Smooth muscle cell (in vitro differentiated cells): Measurements from ENCODE around the gene KRT76. TPM values are rescaled to one million over a fixed set of nuclear protein-coding genes. Genes with fewer than 3 reads are reported as not detected.

Source experiments
- polyA plus RNA-seq: library from polyadenylated mRNA; unstranded; fragments of >200 nt; fragmentation: Nextera tagmentation; extraction: Ambion mirVana; gene quantifications from 2 replicates; pipeline ENCODE4 v1.2.1, GENCODE V29; 2016
- small RNA-seq: library from RNA; depleted of rRNA; stranded (forward); fragments of <200 nt; gene quantifications from one replicate; pipeline ENCODE3, GENCODE V24; 2014
- total RNA-seq: library from RNA; depleted of rRNA; stranded (reverse); fragments of >200 nt; gene quantifications from 2 replicates; pipeline ENCODE4 v1.2.3, GENCODE V29; 2014

Gene KRT76
- total and polyA plus RNA-seq, 2 experiments from 2014 or later, result not detected

Small RNAs within 50 kb of the gene (small RNA-seq; reads per million reads assigned to genes)
- not detected for gene AC107016.2

Other genes with a start within 250 kb of the KRT76 start
- not detected in 2 replicates for gene KRT71, start 224.2 kb downstream of the KRT76 start, total RNA-seq
- not detected in 2 replicates for gene KRT71, start 224.2 kb downstream of the KRT76 start, polyA plus RNA-seq
- gene KRT74, start 203.5 kb downstream of the KRT76 start, total RNA-seq, result 0.22 TPM in 1 of 2 replicates, not detected in the other
- gene KRT74, start 203.5 kb downstream of the KRT76 start, polyA plus RNA-seq, result not detected in 2 replicates
- gene KRT72, start 175.9 kb downstream of the KRT76 start, total RNA-seq, result not detected in 2 replicates
- not detected in 2 replicates for gene KRT72, start 175.9 kb downstream of the KRT76 start, polyA plus RNA-seq
- not detected in 2 replicates for gene KRT73, start 158.8 kb downstream of the KRT76 start, total RNA-seq
- gene KRT73, start 158.8 kb downstream of the KRT76 start, polyA plus RNA-seq, result not detected in 2 replicates
- gene KRT2, start 125.1 kb downstream of the KRT76 start, total RNA-seq, result not detected in 2 replicates
- not detected in 2 replicates for gene KRT2, start 125.1 kb downstream of the KRT76 start, polyA plus RNA-seq
- gene KRT1, start 96.9 kb downstream of the KRT76 start, total RNA-seq, result 11.1 and 13.5 TPM in 2 replicates
- 3.1 and 5.6 TPM in 2 replicates for gene KRT1, start 96.9 kb downstream of the KRT76 start, polyA plus RNA-seq
- 3.8 TPM in 1 of 2 replicates, not detected in the other for gene KRT77, start 73.8 kb downstream of the KRT76 start, total RNA-seq
- not detected in 2 replicates for gene KRT77, start 73.8 kb downstream of the KRT76 start, polyA plus RNA-seq
- not detected in 2 replicates for gene KRT3, start 18.8 kb upstream of the KRT76 start, total RNA-seq
- gene KRT3, start 18.8 kb upstream of the KRT76 start, polyA plus RNA-seq, result not detected in 2 replicates
- 0.45 TPM in 1 of 2 replicates, not detected in the other for gene KRT4, start 36.8 kb upstream of the KRT76 start, total RNA-seq
- gene KRT4, start 36.8 kb upstream of the KRT76 start, polyA plus RNA-seq, result not detected in 2 replicates
- gene KRT79, start 57.0 kb upstream of the KRT76 start, total RNA-seq, result 0.85 and 3.4 TPM in 2 replicates
- 4.1 and 5.5 TPM in 2 replicates for gene KRT79, start 57.0 kb upstream of the KRT76 start, polyA plus RNA-seq
- 1.2 and 2.7 TPM in 2 replicates for gene KRT78, start 71.6 kb upstream of the KRT76 start, total RNA-seq
- gene KRT78, start 71.6 kb upstream of the KRT76 start, polyA plus RNA-seq, result 1.6 TPM in 1 of 2 replicates, not detected in the other
- gene KRT8, start 127.7 kb upstream of the KRT76 start, total RNA-seq, result 694 and 929 TPM in 2 replicates
- gene KRT8, start 127.7 kb upstream of the KRT76 start, polyA plus RNA-seq, result 1,025 and 2,331 TPM in 2 replicates
- gene KRT18, start 171.8 kb upstream of the KRT76 start, total RNA-seq, result 477 and 663 TPM in 2 replicates
- gene KRT18, start 171.8 kb upstream of the KRT76 start, polyA plus RNA-seq, result 894 and 2,163 TPM in 2 replicates
- gene EIF4B, start 229.1 kb upstream of the KRT76 start, total RNA-seq, result 241 and 299 TPM in 2 replicates
- gene EIF4B, start 229.1 kb upstream of the KRT76 start, polyA plus RNA-seq, result 39.9 and 47.7 TPM in 2 replicates